Measurements from ENCODE around the gene FLII. TPM values are rescaled to one million over a fixed set of nuclear protein-coding genes. Genes with fewer than 3 reads are reported as not detected.

Gene FLII
- total and polyA plus RNA-seq, 2 donors (not counting 3 experiments of a cell fraction or from before 2014, with no cell fraction given), result 397 to 582 TPM

DNA sequence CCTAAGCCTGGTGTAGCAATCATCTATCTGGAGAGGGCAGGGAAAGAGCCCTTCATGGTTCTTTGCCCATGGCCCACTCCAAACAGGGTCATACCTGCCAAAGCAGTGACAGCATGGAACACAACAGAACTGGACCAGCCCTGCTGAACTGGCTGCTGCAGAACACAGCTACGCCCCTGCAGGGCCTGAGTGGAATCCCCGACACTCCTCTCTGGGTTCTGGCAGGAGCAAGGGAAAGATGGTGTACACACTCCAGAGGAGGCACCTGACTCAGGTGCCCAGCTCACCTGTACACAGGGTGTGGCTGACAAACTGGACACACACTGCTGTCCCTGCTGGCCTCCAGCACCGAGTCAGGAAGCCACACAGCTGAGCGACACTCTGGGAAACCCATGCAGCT is 21.7 kb upstream of the FLII start:
- intact Hi-C loops (cut with micrococcal nuclease), result no loop called here
- no peak overlapping the region for H3K9ac ChIP-seq (replicated peaks; ENCODE audit: extremely low read depth, insufficient read depth, low read length)
- ChIA-PET POLR2A (no interaction called here), CTCF (no interaction called here)
- dilution Hi-C loops (cut with MboI; ENCODE audit: extremely low pct_ligation_motif_present, low sequenced_read_pairs), result no loop called here
- H3K79me2 ChIP-seq (ENCODE audit: control insufficient read depth, insufficient read depth, low read length), result no peaks in the 10 kb centered on the region
- H3K9me3 ChIP-seq (replicated peaks; ENCODE audit: control insufficient read depth, insufficient read depth, low read length), result no peaks in the 10 kb centered on the region
- H4K20me1 ChIP-seq (replicated peaks; ENCODE audit: control insufficient read depth, extremely low read depth, insufficient read depth, low read length), result no peaks in the 10 kb centered on the region
- no peaks in the 10 kb centered on the region for H3K4me1 ChIP-seq (ENCODE audit: control insufficient read depth, extremely low read depth, insufficient read depth, low read length)
- no TSS peak for BruUV-seq (replicated peaks)
- FAIRE-seq (no peak), DNase-seq (ENCODE audit: low read depth, low spot score) (no peak)
- H3K36me3 ChIP-seq (ENCODE audit: control insufficient read depth in 2 of 2, extremely low read depth in 1 of 2, insufficient read depth in 2 of 2, low read length in 2 of 2), result peaks cover 32 to 51% of the 10 kb centered on the region in 2 experiments
- no peak overlapping the region for H3K4me2 ChIP-seq (ENCODE audit: insufficient read depth, low read length)
- H2AFZ ChIP-seq (ENCODE audit: low read depth, low read length), result no peak overlapping the region
- no peaks in the 10 kb centered on the region for H3K9me1 ChIP-seq (replicated peaks; ENCODE audit: control insufficient read depth, extremely low read depth, insufficient read depth, low read length)
- H3K4me3 ChIP-seq (replicated peaks in 1 of 3; ENCODE audit: insufficient read depth in 1 of 3, low read depth in 1 of 3, low read length in 3 of 3), result no peak overlapping the region
- no peak overlapping the region for H3K27ac ChIP-seq (ENCODE audit: insufficient read depth, low read depth, low read length)
- TF ChIP-seq, protein P1, sequence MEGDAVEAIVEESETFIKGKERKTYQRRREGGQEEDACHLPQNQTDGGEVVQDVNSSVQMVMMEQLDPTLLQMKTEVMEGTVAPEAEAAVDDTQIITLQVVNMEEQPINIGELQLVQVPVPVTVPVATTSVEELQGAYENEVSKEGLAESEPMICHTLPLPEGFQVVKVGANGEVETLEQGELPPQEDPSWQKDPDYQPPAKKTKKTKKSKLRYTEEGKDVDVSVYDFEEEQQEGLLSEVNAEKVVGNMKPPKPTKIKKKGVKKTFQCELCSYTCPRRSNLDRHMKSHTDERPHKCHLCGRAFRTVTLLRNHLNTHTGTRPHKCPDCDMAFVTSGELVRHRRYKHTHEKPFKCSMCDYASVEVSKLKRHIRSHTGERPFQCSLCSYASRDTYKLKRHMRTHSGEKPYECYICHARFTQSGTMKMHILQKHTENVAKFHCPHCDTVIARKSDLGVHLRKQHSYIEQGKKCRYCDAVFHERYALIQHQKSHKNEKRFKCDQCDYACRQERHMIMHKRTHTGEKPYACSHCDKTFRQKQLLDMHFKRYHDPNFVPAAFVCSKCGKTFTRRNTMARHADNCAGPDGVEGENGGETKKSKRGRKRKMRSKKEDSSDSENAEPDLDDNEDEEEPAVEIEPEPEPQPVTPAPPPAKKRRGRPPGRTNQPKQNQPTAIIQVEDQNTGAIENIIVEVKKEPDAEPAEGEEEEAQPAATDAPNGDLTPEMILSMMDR (IDR thresholded peaks at IDR 0.05; ENCODE audit: extremely low read depth in 1 of 2, insufficient read depth in 1 of 2, low read depth in 1 of 2, low read length in 2 of 2), result no peak
- TF ChIP-seq MYC (IDR thresholded peaks at IDR 0.05; ENCODE audit: low read depth, low read length), result no peak
- no peak for TF ChIP-seq POLR2AphosphoS5 (IDR thresholded peaks at IDR 0.05; ENCODE audit: insufficient read depth, low read depth, low read length)
- no peak for TF ChIP-seq FOS (IDR thresholded peaks at IDR 0.05; ENCODE audit: borderline replicate concordance, insufficient read depth, low read length)
- TF ChIP-seq GATA2 (IDR thresholded peaks at IDR 0.05; ENCODE audit: insufficient read depth, insufficient read length, low read depth, low read length), result no peak
- TF ChIP-seq EZH2 (IDR thresholded peaks at IDR 0.05; ENCODE audit: borderline replicate concordance, low read depth, low read length, severe bottlenecking), result no peak
- TF ChIP-seq, protein P2, sequence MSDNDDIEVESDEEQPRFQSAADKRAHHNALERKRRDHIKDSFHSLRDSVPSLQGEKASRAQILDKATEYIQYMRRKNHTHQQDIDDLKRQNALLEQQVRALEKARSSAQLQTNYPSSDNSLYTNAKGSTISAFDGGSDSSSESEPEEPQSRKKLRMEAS (IDR thresholded peaks at IDR 0.05; ENCODE audit: insufficient read depth, insufficient read length), result no peak
- no peak for TF ChIP-seq JUN (IDR thresholded peaks at IDR 0.05; ENCODE audit: borderline replicate concordance, insufficient read depth, insufficient read length, low read depth)
- no peaks in the 10 kb centered on the region for H3K27me3 ChIP-seq (ENCODE audit: control insufficient read depth in 2 of 2, insufficient read depth in 2 of 2, low read length in 2 of 2)

Measured in endothelial cell of umbilical vein (primary cell).